ENCODE data around the gene EML4.

DNA sequence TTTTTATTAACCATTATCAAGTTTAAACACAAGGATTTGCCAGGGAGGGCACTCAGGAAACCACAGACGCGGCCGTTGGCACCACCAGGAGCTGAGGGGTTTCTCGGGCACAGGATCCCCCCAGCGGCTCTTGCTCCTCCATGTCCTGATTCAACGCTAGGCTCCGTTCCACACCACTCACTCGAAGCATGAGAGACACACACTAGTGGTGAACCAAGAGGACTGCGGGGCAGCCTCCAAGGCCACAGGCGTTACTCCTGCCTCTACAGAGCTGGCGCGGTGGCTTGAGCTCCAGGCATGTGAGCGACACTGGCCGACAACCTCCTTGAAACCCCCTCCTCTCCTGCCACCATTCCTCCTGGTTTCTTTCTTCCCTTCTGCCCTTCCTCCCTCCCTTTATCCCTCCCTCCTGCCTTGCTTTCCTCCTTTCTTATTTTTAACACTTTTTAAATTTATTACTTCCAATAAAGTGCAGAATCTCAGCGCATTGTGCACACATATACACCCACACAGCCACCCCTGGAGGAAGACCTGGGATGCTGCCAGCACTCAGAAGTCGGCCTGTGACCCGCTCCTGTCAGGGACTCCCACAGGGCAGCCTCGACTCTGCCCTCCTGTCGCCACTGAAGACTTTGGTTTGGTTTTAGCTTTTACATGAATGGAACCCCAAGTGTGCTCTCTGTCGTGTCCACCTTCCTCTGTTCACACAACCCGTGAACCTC lies 170.2 kb downstream of the EML4 start:
- TF ChIP-seq, protein P1, sequence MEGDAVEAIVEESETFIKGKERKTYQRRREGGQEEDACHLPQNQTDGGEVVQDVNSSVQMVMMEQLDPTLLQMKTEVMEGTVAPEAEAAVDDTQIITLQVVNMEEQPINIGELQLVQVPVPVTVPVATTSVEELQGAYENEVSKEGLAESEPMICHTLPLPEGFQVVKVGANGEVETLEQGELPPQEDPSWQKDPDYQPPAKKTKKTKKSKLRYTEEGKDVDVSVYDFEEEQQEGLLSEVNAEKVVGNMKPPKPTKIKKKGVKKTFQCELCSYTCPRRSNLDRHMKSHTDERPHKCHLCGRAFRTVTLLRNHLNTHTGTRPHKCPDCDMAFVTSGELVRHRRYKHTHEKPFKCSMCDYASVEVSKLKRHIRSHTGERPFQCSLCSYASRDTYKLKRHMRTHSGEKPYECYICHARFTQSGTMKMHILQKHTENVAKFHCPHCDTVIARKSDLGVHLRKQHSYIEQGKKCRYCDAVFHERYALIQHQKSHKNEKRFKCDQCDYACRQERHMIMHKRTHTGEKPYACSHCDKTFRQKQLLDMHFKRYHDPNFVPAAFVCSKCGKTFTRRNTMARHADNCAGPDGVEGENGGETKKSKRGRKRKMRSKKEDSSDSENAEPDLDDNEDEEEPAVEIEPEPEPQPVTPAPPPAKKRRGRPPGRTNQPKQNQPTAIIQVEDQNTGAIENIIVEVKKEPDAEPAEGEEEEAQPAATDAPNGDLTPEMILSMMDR (conservative IDR thresholded peaks at IDR 0.05; ENCODE audit: low read length) = 0 out of 2 replicates have a peak, but pooled peaks have one; percentile 25
- no peak for TF ChIP-seq EZH2phosphoT487 (IDR thresholded peaks at IDR 0.05; ENCODE audit: borderline replicate concordance, low read depth, low read length)
